Esophagus muscularis mucosa (tissue), 4 donors: ENCODE data around the gene GATD1. TPM values are rescaled to one million over a fixed set of nuclear protein-coding genes. Genes with fewer than 3 reads are reported as not detected.

Source experiments
- DNase-seq: peaks from one replicate; pipeline ENCODE4 v3.0.0-alpha.2; 2017; ENCODE audit errors: extremely low spot score
- H3K27ac ChIP-seq, 4 donors: fragments of 200-600 bp; sonication (generic); replicated peaks in 1 of 4; 1 replicate in 3 of 4; 2 replicates in 1 of 4; pipeline ENCODE4 v1.5.1; 2016 to 2019; ENCODE audit warnings: mild to moderate bottlenecking in 1 of 4
- H3K27me3 ChIP-seq, 4 donors: fragments of 200-600 bp; sonication (generic); one replicate each; pipeline versions ENCODE4 v1.5.1 to v1.6.0; 2016 to 2019
- H3K36me3 ChIP-seq, 4 donors: fragments of 200-600 bp; sonication (generic); one replicate each; pipeline ENCODE4 v1.5.1; 2016 to 2019
- H3K4me1 ChIP-seq, 4 donors: fragments of 200-600 bp; sonication (generic); one replicate each; pipeline ENCODE4 v1.5.1; 2016 to 2019
- H3K4me3 ChIP-seq, 4 donors: fragments of 200-600 bp; sonication (generic); 1 replicate in 2 of 4; 2 replicates in 2 of 4; pipeline ENCODE4 v1.5.1; 2016 to 2019; ENCODE audit warnings: mild to moderate bottlenecking in 4 of 4, moderate library complexity in 1 of 4
- H3K9me3 ChIP-seq, 4 donors: fragments of 200-600 bp; sonication (generic); 1 replicate in 3 of 4; 2 replicates in 1 of 4; pipeline ENCODE4 v1.5.1; 2016 to 2019
- EP300 ChIP-seq: sonication (generic); formaldehyde crosslinking; IDR thresholded peaks from one replicate; pipeline ENCODE4 v1.6.1; 2017; ENCODE audit warnings: antibody characterized with exemption
- POLR2A ChIP-seq: fragments of 450-650 bp; IDR thresholded peaks from one replicate; pipeline ENCODE4 v1.6.1; 2017; ENCODE audit warnings: antibody characterized with exemption, moderate library complexity, mild to moderate bottlenecking, low read depth
- POLR2AphosphoS5 ChIP-seq, 2 donors: sonication (generic); formaldehyde crosslinking; IDR thresholded peaks; one replicate each; pipeline ENCODE4 v1.6.1; 2017; ENCODE audit warnings: antibody characterized with exemption in 2 of 2
- WGBS: methylation state at CpG from one replicate; pipeline ENCODE4 v1.1.5; 2018; 5-methylcytosine and 5-hydroxymethylcytosine counted together
- intact Hi-C: fragments of 100-400 bp; cut with DNase I; formaldehyde crosslinking; loops from one replicate; pipeline ENCODE4 v1.15.1; 2023
- total RNA-seq, 4 donors: library from RNA; depleted of rRNA; stranded (reverse); fragments of >200 nt; gene quantifications; one replicate each; pipeline versions ENCODE4 v1.1.0 to v1.2.1, GENCODE V29; 2016
- TF ChIP-seq, protein P1 (sequence below), 3 experiments: fragments of 200-600 bp in 2 of 3; fragments of 450-650 bp in 1 of 3; sonication (generic) in 2 of 3; IDR thresholded peaks; one replicate each; pipeline ENCODE4 v1.5.1; 2017 to 2019; ENCODE audit warnings: antibody characterized with exemption in 3 of 3, mild to moderate bottlenecking in 2 of 3, moderate library complexity in 1 of 3

The GATD1 gene
- total RNA-seq, 4 donors from 2014 or later: 24.0 to 37.7 (median 28.9) TPM

DNA sequence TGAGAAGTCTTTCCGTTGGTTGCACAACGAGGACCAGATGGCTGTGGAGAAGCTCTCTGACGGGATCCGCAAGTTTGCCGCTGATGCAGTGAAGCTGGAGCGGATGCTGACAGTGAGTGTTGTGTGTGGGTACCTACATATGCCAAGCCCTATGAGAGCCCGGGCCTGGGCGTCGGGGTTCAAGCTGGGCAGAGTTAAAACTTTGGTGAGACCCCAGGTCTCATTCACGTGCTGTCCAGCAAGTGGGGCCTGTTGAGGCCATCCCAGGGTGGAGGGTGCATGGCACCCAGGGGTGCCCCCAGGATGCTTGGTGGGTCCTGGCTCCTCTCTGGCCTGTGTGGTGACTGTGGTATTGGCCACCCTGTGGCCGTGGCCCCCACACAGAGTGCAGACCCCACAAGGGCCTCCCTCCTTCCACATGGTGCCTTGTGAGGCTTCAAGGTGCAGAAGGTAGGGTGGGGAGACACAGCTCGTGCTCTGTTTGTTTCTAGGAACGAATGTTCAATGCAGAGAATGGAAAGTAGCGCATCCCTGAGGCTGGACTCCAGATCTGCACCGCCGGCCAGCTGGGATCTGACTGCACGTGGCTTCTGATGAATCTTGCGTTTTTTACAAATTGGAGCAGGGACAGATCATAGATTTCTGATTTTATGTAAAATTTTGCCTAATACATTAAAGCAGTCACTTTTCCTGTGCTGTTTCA, 12.8 kb downstream of the GATD1 start:
- intact Hi-C loops: no loop called here
- DNase-seq: no peak

DNA sequence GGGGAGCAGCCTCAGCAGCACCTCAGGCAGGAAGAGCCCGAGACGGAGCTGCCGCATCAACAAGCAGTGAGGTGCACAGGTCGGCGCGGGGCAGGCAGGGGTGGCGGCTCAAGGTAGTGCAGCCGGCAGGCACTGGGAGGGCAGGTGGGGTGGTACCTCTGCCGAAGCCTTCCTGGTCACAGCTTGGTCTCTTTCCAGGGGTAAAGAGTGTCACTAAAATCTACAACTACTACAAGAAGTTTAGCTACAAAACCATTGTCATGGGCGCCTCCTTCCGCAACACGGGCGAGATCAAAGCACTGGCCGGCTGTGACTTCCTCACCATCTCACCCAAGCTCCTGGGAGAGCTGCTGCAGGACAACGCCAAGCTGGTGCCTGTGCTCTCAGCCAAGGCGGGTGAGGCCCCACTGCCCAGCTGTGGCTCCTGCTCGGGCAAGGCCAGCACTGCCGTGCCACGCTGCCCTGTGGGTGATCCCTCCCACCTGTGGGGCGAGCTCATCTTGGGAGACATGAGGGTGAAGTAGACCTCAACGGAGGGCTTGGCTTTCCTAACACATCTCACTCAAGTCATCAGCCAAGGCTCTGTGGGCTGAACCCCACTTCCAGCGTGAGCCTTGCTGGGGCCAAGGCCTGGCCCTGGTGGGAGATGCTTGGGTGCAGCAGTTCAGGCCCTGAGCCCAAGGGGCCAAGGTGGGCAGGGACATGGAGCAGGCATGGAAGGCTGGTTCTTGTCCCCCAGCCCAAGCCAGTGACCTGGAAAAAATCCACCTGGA, 13.6 kb downstream of the GATD1 start:
- intact Hi-C loops: no loop called here
- Histone ChIP-seq H3K36me3 (peaks cover 50 to 95% (median 88%) of the 10 kb centered on the region in 4 donors), H3K4me1 (peaks cover 0 to 9% (median 0%) of the 10 kb centered on the region in 4 donors), H3K4me3 (no peak overlapping the region), H3K9me3 (no peaks in the 10 kb centered on the region), H3K27ac (no peak overlapping the region), H3K27me3 (no peaks in the 10 kb centered on the region)
- DNase-seq: no peak
- WGBS: 93% methylated on average over 15 of the region's 22 CpGs
- TF ChIP-seq EP300: no peak
- TF ChIP-seq, protein P1, sequence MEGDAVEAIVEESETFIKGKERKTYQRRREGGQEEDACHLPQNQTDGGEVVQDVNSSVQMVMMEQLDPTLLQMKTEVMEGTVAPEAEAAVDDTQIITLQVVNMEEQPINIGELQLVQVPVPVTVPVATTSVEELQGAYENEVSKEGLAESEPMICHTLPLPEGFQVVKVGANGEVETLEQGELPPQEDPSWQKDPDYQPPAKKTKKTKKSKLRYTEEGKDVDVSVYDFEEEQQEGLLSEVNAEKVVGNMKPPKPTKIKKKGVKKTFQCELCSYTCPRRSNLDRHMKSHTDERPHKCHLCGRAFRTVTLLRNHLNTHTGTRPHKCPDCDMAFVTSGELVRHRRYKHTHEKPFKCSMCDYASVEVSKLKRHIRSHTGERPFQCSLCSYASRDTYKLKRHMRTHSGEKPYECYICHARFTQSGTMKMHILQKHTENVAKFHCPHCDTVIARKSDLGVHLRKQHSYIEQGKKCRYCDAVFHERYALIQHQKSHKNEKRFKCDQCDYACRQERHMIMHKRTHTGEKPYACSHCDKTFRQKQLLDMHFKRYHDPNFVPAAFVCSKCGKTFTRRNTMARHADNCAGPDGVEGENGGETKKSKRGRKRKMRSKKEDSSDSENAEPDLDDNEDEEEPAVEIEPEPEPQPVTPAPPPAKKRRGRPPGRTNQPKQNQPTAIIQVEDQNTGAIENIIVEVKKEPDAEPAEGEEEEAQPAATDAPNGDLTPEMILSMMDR (IDR thresholded peaks at IDR 0.05): no peak
- no peak for TF ChIP-seq POLR2A
- no peak for TF ChIP-seq POLR2AphosphoS5 (IDR thresholded peaks at IDR 0.05)

More for the DNA sequence above, 12.8 kb downstream of the GATD1 start:
- TF ChIP-seq POLR2AphosphoS5 (IDR thresholded peaks at IDR 0.05) (no peak), POLR2A (no peak), EP300 (no peak)
- TF ChIP-seq, protein P1 (IDR thresholded peaks at IDR 0.05): no peak
- peaks cover 43 to 93% (median 83%) of the 10 kb centered on the region in 4 donors for H3K36me3 ChIP-seq
- H3K4me3 ChIP-seq: no peak overlapping the region
- no peaks in the 10 kb centered on the region for H3K27me3 ChIP-seq
- no peaks in the 10 kb centered on the region for H3K9me3 ChIP-seq
- H3K4me1 ChIP-seq: peaks cover 0 to 9% (median 0%) of the 10 kb centered on the region in 4 donors
- 80% methylated on average over 16 of the region's 18 CpGs for WGBS
- no peak overlapping the region for H3K27ac ChIP-seq

DNA sequence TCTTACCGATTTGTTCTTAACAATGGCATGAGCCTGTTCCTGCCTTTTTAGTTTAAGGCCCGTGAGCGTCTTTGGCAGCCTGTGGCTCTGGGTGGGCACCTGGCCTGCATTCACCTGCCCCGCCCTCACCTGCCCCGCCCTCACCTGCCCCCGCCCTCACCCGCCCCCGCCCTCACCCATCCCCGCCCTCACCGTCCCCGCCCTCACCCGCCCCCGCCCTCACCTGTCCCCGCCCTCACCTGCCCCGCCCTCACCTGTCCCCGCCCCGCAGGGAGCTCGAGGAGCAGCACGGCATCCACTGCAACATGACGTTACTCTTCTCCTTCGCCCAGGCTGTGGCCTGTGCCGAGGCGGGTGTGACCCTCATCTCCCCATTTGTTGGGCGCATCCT, 14.2 kb downstream of the GATD1 start:
- DNase-seq: no peak
- TF ChIP-seq EP300: no peak
- TF ChIP-seq POLR2A: no peak
- TF ChIP-seq POLR2AphosphoS5 (IDR thresholded peaks at IDR 0.05): no peak
- TF ChIP-seq, protein P1 (IDR thresholded peaks at IDR 0.05): no peak
- 75% methylated on average over 9 of the region's 24 CpGs for WGBS
- Histone ChIP-seq H3K9me3 (no peaks in the 10 kb centered on the region), H3K27me3 (no peaks in the 10 kb centered on the region), H3K4me3 (no peak overlapping the region), H3K36me3 (peaks cover 50 to 95% (median 89%) of the 10 kb centered on the region in 4 donors), H3K4me1 (peaks cover 0 to 9% (median 0%) of the 10 kb centered on the region in 4 donors), H3K27ac (no peak overlapping the region)
- intact Hi-C loops: no loop called here

DNA sequence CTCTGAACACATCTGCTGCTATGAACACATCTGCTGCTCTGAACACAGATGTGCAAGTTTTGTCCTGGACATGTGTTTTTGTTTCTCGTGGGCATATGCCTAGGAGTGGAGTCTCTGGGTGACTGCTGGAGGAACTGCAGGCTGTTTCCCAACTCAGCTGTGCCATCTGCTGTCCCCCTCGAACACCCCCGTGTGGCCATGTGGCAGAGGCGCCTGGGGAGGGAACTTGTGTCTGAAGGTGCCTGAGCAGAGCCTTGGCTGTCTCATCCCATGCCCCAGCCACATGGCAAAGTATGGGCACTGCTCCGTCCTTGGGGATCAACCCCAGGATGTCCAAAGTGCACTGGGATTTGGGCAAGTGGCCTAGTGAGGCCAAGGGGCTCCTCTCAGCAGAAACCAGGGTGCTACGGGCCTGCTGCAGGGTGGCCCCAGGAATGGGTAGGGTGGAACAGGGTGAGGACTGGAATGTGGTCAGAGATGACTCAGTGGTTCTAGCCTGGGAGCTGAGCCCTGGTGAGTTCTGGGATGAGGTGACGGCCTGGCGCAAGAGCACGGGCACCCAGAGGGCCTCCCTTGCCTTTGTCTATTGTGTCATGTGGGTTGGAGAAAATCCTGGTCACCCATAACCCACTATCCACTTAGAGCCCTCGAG, 14.7 kb downstream of the GATD1 start:
- H3K27ac ChIP-seq: no peak overlapping the region
- H3K27me3 ChIP-seq: no peaks in the 10 kb centered on the region
- H3K36me3 ChIP-seq: peaks cover 50 to 98% (median 93%) of the 10 kb centered on the region in 4 donors
- DNase-seq: no peak
- 75% methylated on average over 5 of the region's 10 CpGs for WGBS
- H3K4me1 ChIP-seq: peaks cover 0 to 9% (median 0%) of the 10 kb centered on the region in 4 donors
- TF ChIP-seq, protein P1 (IDR thresholded peaks at IDR 0.05): no peak
- TF ChIP-seq POLR2AphosphoS5 (IDR thresholded peaks at IDR 0.05): peak in 1 of 2 donors; percentile 5
- no peak for TF ChIP-seq EP300
- no peak overlapping the region for H3K4me3 ChIP-seq
- intact Hi-C loops: no loop called here
- no peaks in the 10 kb centered on the region for H3K9me3 ChIP-seq
